Right lobe of liver (tissue), 4 donors: ENCODE data around the gene SNX9.

ENCODE experiments used
- CTCF ChIP-seq, 4 donors: fragments of 200-600 bp in 3 of 4; fragments of 450-650 bp in 1 of 4; IDR thresholded peaks; one replicate each; pipeline versions ENCODE4 v1.5.1 to v1.8.0; 2016 to 2022; ENCODE audit warnings: antibody characterized with exemption in 4 of 4, mild to moderate bottlenecking in 2 of 4
- POLR2A ChIP-seq: fragments of 450-650 bp; IDR thresholded peaks from one replicate; pipeline ENCODE4 v1.6.1; 2017; ENCODE audit warnings: antibody characterized with exemption, mild to moderate bottlenecking
- donor health status: DM: no; HTN: no; CAD: no.
- donor health status: DM: no; HTN: no; CAD: no.
- donor health status: DM: no; HTN: yes; CAD: no.

- TF ChIP-seq POLR2A: no peak
- TF ChIP-seq CTCF (IDR thresholded peaks at IDR 0.05): no peak
These were observed 16.8 kb upstream of the SNX9 start for GRCh38 chr6:157806131-157806855.
